ENCODE results near the gene EPC1.

GRCh38 chr10:32381165-32381564 lies 34.2 kb upstream of the EPC1 start:
- TF ChIP-seq HDAC2 (IDR thresholded peaks at IDR 0.05) (no peak), CBX8 (IDR thresholded peaks at IDR 0.05) (no peak), CTCF (IDR thresholded peaks at IDR 0.05) (no peak), EHF (CRISPR knock-in tag; IDR thresholded peaks at IDR 0.05) (no peak), CHD2 (IDR thresholded peaks at IDR 0.05; ENCODE audit: low read length, partially characterized antibody) (no peak)

All from A549 (cell line).